Activated T-cell treated with anti-CD3 and anti-CD28 coated beads for 4 hours (primary cell): Measurements from ENCODE around the gene POGZ.
A peak's percentile ranks its signal among the peaks of the same experiment; 100 is the strongest.
"Not testable (repeated sequence)": the region's sequence is repeated elsewhere in the genome, so short reads cannot be mapped to it uniquely, and the experiment has no call there.

Source experiments
- DNase-seq: peaks from one replicate; pipeline ENCODE4 v3.0.0-alpha.2; 2020

Gene POGZ

DNA sequence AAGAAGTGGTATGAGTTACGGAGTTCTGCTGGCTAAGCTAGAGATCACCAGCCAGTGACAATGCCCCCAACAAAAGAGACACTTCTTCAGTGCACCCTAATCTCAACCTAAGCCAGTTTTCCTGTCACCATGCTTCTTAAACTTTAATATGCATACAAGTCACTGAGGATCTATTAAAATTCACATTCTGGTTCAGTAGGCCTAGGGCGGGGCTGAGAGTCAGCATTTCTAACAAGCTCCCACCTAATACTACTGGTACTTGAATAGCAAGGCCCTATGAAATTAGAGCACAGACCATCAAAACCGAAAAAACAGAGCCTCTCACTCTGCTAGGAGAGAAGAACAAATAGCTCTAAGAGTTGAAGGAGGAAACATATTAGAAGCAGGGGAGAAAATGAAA, 52.0 kb downstream of the POGZ start:
- DNase-seq = no peak

GRCh38 chr1:151406176-151406575, 53.1 kb downstream of the POGZ start:
- DNase-seq = no peak

DNA sequence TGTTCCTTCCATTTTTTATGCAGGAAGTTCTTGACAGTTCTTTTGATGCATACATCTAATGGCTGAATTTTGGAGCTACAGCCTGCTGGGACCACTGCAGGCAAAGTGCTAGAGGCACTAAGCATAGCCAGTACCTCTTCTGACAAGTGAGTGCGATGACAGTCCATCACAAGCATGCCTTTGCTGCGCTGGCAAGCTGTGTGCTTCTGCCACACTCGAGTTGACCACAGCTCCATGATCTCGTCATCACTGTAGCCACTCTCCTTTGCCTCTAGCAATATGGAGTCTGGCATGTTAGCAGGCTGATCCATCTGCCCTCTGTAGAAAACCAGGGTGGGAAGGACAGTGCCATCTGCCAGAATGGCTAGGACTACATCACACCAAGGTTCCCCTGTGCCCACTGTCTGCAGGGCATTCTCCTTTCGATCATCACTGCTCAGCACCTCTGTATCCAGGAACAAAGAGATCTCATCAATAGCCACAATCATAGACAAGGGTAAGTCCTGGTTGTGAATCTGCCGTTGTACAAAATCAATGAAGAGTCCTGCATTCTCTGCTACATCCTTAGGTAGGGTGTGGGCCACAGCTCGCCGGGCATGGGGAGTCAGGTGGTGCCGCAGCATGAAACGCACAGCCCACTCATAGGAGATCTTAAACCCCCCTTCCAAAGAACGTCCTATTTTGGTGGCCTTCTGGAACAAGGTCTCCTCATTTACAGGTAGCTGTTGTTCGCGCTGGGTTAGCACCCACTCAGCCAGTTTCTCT, 53.9 kb downstream of the POGZ start:
- DNase-seq = no peak

DNA sequence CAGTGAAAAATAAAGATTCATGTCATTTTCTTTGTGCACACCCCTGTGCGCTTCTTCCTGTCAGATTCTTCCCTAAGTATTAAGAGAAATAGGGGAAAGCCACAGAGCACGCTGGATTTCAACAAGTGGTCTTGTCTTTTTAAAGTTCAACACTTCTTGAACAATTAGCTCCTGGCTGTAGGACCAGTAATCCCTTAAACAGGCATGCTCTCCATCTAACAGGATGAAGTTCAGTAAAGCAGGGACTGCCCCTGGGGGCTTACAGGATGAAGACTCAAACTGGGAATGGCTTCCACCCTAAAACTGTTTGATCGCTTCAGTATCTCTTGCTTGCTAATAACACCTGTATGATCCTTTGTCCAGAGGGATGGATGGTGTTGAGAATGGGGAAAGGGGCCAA, 55.7 kb downstream of the POGZ start:
- no peak for DNase-seq

GRCh38 chr1:151402764-151403163, 56.5 kb downstream of the POGZ start:
- no peak for DNase-seq

DNA sequence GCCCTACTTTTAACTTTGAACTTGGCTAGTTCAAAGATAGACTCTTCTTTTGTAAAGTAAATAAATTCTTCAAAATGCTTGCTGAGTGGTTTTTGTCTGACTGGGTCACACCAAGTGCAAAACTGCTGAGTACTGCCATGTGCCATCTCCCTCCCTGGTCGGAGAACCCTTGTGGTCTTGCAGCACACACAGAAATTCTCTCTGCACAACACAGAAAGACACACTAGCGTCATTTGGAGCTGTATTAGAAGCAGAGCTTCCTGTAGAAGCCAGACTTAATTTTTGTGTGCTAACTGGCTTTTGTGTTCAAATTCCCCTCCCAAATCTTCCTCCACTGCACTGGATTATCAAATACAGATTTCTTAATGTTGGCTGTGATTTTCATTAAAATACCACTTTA, 57.4 kb downstream of the POGZ start:
- DNase-seq = no peak

- no peak for DNase-seq
These were observed 58.0 kb downstream of the POGZ start for GRCh38 chr1:151401125-151401788.

- peak; percentile 72 for DNase-seq
These were observed 59.7 kb downstream of the POGZ start, which contains the start of gene PSMB4 for GRCh38 chr1:151399324-151400171. PSMB4 (plus strand) TSS chr1:151399573; CDS start chr1:151399588, 15 bp downstream.

DNA sequence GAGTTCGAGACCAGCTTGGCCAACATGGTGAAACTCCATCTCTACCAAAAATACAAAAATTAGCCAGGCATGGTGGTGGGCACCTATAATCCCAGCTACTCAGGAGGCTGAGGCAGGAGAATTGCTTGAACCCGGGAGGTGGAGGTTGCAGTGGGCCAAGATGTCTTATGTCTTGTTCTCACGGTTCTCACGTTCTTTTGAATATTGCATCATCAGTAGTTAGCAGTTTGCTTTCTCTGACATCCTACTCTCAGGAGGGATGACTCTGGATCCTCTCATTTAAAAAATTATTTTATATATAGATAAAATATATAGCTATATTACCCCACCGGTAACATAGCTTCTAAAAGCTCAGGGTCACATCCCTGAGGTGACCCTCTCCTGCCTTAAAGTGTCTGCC, 63.0 kb downstream of the POGZ start:
- DNase-seq = not testable (repeated sequence)

DNA sequence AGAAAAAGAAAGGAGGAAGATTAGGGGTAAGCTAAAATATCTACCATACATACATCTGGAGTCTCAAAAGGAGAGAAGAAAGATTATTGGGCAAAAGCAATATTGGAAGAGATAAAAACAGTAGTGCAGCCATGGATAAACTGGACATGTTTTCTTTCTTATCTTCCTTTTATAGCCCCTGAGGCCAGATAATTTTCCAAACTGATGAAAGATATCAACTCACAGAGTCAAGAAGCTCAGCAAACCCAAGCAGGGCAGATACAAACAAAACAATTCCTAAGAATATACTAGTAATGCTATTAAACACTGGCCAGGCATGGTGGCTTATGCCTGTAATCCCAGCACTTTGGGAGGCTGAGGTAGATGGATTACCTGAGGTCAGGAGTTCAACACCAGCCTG, 65.7 kb downstream of the POGZ start:
- no peak for DNase-seq

DNA sequence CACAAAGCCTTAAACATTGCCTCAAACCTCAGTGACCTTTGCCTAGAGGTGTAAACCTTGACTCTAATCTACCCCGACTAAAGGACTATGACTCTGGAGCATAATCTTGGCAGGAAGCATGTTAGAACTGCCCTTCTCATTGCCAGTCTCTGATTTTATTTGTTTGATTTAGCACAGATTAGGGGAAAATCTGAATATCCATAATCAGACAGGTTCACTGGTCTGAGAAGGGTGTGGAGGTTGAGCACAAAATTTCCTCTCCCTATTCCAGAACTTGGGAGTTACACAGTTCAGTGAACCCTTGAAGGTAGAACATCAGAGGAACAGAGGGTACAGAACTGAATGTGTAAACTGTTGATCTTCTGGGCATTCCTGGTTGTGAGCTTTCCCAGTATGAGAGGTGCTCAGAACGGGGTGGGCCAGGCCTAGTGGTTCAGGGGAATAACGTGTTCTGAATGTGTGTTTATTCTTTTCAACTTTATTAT, 68.2 kb downstream of the POGZ start:
- no peak for DNase-seq

DNA sequence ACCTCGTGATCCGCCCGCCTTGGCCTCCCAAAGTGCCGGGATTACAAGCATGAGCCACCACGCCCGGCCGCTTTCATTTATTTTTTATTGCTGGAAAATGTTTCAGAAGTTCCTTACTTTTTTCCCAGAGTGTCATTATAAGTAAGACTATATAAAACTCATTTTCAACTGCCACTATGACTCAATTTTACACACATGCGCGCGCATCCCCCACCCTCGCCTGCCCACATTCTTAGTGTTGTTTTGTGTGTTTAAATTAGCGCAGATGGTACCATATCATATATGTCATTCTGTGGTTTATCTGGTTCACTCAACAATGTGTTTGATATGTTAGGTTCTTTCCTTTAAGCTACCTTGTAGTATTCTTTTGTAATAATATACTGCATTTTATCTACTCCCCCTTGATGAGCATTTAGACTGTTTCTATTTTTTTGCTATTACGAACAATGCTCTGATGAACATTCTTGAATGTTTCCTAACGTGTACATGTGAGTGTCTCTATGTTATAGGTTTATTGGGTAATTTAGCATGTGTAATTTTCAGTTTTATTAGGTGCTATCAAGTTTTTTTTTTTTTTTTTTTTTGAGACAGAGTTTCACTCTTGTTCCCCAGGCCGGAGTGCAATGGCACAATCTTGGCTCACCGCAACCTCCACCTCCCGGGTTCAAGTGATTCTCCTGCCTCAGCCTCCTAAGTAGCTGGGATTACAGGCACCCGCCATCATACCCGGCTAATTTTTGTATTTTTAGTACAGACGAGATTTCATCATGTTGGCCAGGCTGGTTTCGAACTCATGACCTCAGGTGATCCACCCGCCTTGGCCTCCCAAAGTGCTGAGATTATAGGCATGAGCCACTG, 68.8 kb downstream of the POGZ start:
- DNase-seq = not testable (repeated sequence)

DNA sequence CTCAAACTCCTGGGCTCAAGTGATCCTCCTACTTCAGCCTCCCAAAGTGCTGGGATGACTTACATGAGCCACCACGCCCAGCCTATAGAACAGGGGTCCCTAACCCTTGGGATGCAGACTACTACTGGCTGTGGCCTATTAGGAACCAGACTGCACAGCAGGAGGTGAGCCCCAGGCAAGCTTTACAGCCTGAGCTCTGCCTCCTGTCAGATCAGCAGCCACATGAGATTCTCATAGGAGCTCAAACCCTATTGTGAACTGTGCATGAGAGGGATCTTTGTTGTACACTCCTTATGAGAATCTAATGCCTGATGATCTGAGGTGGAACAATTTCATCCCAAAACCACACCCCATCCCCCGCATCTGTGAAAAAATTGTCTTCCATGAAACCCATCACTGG, 73.3 kb downstream of the POGZ start:
- DNase-seq = no peak

GRCh38 chr1:151384584-151384983, 74.7 kb downstream of the POGZ start:
- no peak for DNase-seq

DNA sequence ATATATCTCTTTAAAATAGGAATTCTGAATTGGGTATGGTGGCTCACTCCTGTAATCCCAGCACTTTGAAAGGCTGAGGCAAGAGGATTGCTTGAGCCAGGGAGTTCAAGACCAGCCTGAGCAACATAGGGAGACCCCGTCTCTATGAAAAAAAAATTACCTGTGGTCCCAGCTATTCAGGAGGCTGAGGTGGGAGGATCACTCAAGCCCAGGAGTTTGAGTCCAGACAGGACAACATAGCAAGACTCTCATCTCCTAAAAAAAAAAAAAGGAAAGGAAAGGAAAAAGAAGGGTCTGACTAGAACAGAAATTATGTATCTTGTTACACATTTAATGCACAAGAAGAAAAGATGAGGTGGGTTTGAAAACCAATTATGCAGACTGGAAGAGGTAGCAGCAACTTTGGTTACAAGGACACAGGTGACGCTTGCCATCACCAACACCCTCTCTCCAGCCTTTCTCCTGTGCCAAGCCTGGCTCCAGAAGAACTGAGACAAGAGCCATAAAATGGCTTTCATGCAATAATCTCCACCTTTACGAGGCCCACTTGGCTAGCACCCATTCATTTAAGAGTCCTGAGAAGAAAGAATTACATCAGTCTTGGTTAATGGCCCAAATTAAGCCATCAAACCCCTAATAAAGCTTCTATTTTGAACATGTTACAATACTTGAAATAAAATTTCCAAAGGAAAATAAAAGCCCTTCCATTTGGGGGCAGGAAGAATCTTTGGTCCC, 82.0 kb downstream of the POGZ start:
- no peak for DNase-seq

DNA sequence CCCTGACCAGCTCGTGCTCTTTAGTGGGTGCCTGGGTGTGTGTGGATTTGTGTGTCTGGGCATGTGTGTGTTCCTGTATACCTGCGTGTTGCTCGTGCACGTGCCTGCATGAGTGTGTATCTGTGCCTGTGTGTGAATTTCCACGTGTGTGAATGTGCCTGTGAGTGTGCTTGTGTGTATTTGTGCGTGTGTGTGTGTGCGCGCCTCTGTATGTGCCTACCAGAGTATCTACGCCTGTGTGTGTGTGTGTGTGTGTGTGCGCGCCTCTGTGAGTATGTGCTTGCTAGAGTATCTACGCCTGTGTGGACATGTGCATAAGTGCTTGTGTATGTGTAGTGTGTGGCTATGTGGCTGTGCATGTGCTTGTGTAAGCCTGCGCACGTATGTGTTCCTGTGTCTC, 86.1 kb downstream of the POGZ start:
- no peak for DNase-seq

- DNase-seq = no peak
These were observed 87.0 kb downstream of the POGZ start, which contains the start of gene SELENBP1 for GRCh38 chr1:151372058-151372934. SELENBP1 (minus strand) TSS chr1:151372705; CDS start chr1:151372641, 64 bp downstream.

- no peak for DNase-seq
These were observed 87.8 kb downstream of the POGZ start for GRCh38 chr1:151371370-151372057.

GRCh38 chr1:151370211-151370911, 88.9 kb downstream of the POGZ start:
- DNase-seq = no peak
